ENCODE results near the gene TOLLIP. TPM values are rescaled to one million over a fixed set of nuclear protein-coding genes. Genes with fewer than 3 reads are reported as not detected.

Gene TOLLIP
- total and polyA plus RNA-seq, 2 experiments from 2014 or later, result 39.0 to 58.7 TPM

- DNase-seq (ENCODE audit: low read depth in 1 of 2, low spot score in 1 of 2), result no peak
- Histone ChIP-seq H3K36me3 (no peaks in the 10 kb centered on the region), H3K27ac (no peak overlapping the region), H3K27me3 (no peaks in the 10 kb centered on the region), H3K4me1 (ENCODE audit: low read depth) (no peaks in the 10 kb centered on the region), H3K9me3 (ENCODE audit: low read depth) (no peaks in the 10 kb centered on the region), H3K4me3 (no peak overlapping the region)
- TF ChIP-seq, protein P1, sequence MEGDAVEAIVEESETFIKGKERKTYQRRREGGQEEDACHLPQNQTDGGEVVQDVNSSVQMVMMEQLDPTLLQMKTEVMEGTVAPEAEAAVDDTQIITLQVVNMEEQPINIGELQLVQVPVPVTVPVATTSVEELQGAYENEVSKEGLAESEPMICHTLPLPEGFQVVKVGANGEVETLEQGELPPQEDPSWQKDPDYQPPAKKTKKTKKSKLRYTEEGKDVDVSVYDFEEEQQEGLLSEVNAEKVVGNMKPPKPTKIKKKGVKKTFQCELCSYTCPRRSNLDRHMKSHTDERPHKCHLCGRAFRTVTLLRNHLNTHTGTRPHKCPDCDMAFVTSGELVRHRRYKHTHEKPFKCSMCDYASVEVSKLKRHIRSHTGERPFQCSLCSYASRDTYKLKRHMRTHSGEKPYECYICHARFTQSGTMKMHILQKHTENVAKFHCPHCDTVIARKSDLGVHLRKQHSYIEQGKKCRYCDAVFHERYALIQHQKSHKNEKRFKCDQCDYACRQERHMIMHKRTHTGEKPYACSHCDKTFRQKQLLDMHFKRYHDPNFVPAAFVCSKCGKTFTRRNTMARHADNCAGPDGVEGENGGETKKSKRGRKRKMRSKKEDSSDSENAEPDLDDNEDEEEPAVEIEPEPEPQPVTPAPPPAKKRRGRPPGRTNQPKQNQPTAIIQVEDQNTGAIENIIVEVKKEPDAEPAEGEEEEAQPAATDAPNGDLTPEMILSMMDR (IDR thresholded peaks at IDR 0.05; ENCODE audit: low read depth, low read length), result no peak
Observed at GRCh38 chr11:1237128-1237580, 72.3 kb downstream of the TOLLIP start.

- TF ChIP-seq, protein P1 (IDR thresholded peaks at IDR 0.05; ENCODE audit: low read depth, low read length), result no peak
- Histone ChIP-seq H3K4me1 (ENCODE audit: low read depth) (no peaks in the 10 kb centered on the region), H3K27ac (no peak overlapping the region), H3K9me3 (ENCODE audit: low read depth) (no peaks in the 10 kb centered on the region), H3K27me3 (no peaks in the 10 kb centered on the region), H3K36me3 (no peaks in the 10 kb centered on the region), H3K4me3 (no peak overlapping the region)
- no peak for DNase-seq (ENCODE audit: low read depth in 1 of 2, low spot score in 1 of 2)
Observed at GRCh38 chr11:1236316-1237127, 72.9 kb downstream of the TOLLIP start.

DNA sequence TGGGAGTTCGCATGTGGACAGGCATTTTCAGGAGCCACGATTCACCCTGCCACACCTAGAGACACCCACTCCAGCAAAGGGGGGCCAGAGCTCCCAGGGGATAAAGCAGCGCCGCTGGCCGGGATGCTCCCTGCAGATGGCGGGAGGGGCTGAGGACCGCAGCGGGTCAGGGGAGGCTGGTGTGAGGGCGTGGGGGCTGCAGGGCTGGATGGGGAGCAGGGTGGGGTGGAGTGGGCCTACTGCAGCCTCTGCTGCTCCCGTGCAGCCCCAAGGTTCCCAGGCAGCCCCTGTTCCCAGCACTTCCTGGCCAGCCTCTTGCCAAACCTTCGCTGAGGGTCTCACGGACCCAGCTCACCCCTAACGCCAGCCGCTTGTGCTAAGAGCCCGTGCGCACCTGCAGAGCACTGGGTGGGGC is 73.5 kb downstream of the TOLLIP start:
- H3K27ac ChIP-seq, result no peak overlapping the region
- H3K9me3 ChIP-seq (ENCODE audit: low read depth), result no peaks in the 10 kb centered on the region
- no peaks in the 10 kb centered on the region for H3K36me3 ChIP-seq
- H3K4me3 ChIP-seq, result no peak overlapping the region
- TF ChIP-seq, protein P1 (IDR thresholded peaks at IDR 0.05; ENCODE audit: low read depth, low read length), result no peak
- H3K27me3 ChIP-seq, result no peaks in the 10 kb centered on the region
- no peak for DNase-seq (ENCODE audit: low read depth in 1 of 2, low spot score in 1 of 2)
- no peaks in the 10 kb centered on the region for H3K4me1 ChIP-seq (ENCODE audit: low read depth)

- no peaks in the 10 kb centered on the region for H3K27me3 ChIP-seq
- TF ChIP-seq, protein P1 (IDR thresholded peaks at IDR 0.05; ENCODE audit: low read depth, low read length), result no peak
- DNase-seq (ENCODE audit: low read depth in 1 of 2, low spot score in 1 of 2), result no peak
- no peak overlapping the region for H3K27ac ChIP-seq
- H3K9me3 ChIP-seq (ENCODE audit: low read depth), result no peaks in the 10 kb centered on the region
- H3K4me3 ChIP-seq, result no peak overlapping the region
- H3K4me1 ChIP-seq (ENCODE audit: low read depth), result no peaks in the 10 kb centered on the region
- H3K36me3 ChIP-seq, result no peaks in the 10 kb centered on the region
Observed at GRCh38 chr11:1235306-1235900, 74.0 kb downstream of the TOLLIP start.

GRCh38 chr11:1234771-1235305 is 74.6 kb downstream of the TOLLIP start:
- Histone ChIP-seq H3K27me3 (no peaks in the 10 kb centered on the region), H3K27ac (no peak overlapping the region), H3K36me3 (no peaks in the 10 kb centered on the region), H3K4me3 (no peak overlapping the region), H3K9me3 (ENCODE audit: low read depth) (no peaks in the 10 kb centered on the region), H3K4me1 (ENCODE audit: low read depth) (no peaks in the 10 kb centered on the region)
- no peak for DNase-seq (ENCODE audit: low read depth in 1 of 2, low spot score in 1 of 2)
- TF ChIP-seq, protein P1 (IDR thresholded peaks at IDR 0.05; ENCODE audit: low read depth, low read length), result no peak
